WERI-Rb-1 (cell line): ENCODE results near the gene FBLN5.

ENCODE experiments used
- DNase-seq: peaks from one replicate; pipeline ENCODE4 v3.0.0-alpha.2; 2020
- H3K27ac ChIP-seq: fragments of 250-450 bp; sonication (Bioruptor Pico); 2 replicates; pipeline ENCODE4 v1.5.1; 2020; ENCODE audit warnings: mild to moderate bottlenecking, moderate library complexity
- H3K27me3 ChIP-seq: fragments of 250-450 bp; sonication (Bioruptor Pico); 2 replicates; pipeline ENCODE4 v1.5.1; 2021; ENCODE audit warnings: mild to moderate bottlenecking, low read depth, moderate library complexity; ENCODE audit not compliant: insufficient read depth, severe bottlenecking
- H3K36me3 ChIP-seq: fragments of 250-450 bp; sonication (Bioruptor Pico); 2 replicates; pipeline ENCODE4 v1.5.1; 2020; ENCODE audit warnings: mild to moderate bottlenecking, moderate library complexity
- H3K4me3 ChIP-seq: 2 replicates; pipeline ENCODE4 v1.5.1; 2011; ENCODE audit warnings: low read depth, mild to moderate bottlenecking, control low read depth, low read length
- H3K9me3 ChIP-seq: fragments of 250-450 bp; sonication (Bioruptor Pico); 2 replicates; pipeline ENCODE4 v1.5.1; 2021; ENCODE audit warnings: mild to moderate bottlenecking, moderate library complexity; ENCODE audit not compliant: severe bottlenecking
- TF ChIP-seq, protein P1 (sequence below): IDR thresholded peaks from 2 replicates; pipeline ENCODE4 v1.5.1; 2011; ENCODE audit warnings: low read depth, mild to moderate bottlenecking, control low read depth, inconsistent platforms, low read length

Gene FBLN5

DNA sequence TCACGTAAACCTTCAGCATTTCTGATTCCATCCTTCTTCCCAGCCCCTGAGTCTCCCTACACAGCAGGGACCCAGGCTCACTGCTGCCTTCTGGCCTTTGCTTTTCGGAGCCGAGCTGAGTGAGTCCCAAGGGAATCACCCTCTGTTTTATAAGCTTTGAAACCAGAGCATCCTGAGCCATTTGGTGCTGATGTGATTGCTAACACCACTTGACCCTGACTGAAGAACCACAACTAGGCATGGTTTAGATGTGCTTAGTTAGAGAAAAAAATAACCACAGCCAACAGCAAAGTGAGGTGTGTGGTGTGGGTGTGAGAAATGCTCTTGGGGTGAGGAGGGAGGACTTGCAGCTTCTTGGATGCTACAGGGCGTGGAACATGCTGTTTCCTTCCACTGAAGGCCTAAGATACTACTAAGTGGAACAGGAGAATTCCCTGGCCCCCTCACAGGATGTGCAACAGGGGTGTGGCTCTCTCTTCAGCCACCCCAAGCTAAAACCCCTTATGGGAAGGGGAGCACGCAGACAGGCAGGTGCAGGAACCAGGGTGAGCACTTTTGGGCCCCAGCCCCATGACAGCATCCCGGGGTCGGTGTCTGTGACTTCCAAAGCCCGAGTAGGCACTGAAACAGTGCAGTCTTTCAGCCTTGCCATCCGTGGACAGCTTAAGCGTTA is 80.0 kb downstream of the FBLN5 start, which contains the start of gene TC2N:
Gene TC2N (minus strand): TSS at position 221 of the 673 bp plus-strand sequence. CDS start 53,767 bp downstream, outside the sequence.
- Histone ChIP-seq H3K36me3 (no peaks in the 10 kb centered on the region), H3K27me3 (no peaks in the 10 kb centered on the region), H3K4me3 (no peak within 1 kb of the TSS), H3K27ac (no peak within 1 kb of the TSS), H3K9me3 (no peaks in the 10 kb centered on the region)
- TF ChIP-seq, protein P1, sequence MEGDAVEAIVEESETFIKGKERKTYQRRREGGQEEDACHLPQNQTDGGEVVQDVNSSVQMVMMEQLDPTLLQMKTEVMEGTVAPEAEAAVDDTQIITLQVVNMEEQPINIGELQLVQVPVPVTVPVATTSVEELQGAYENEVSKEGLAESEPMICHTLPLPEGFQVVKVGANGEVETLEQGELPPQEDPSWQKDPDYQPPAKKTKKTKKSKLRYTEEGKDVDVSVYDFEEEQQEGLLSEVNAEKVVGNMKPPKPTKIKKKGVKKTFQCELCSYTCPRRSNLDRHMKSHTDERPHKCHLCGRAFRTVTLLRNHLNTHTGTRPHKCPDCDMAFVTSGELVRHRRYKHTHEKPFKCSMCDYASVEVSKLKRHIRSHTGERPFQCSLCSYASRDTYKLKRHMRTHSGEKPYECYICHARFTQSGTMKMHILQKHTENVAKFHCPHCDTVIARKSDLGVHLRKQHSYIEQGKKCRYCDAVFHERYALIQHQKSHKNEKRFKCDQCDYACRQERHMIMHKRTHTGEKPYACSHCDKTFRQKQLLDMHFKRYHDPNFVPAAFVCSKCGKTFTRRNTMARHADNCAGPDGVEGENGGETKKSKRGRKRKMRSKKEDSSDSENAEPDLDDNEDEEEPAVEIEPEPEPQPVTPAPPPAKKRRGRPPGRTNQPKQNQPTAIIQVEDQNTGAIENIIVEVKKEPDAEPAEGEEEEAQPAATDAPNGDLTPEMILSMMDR = no peak
- no peak for DNase-seq

DNA sequence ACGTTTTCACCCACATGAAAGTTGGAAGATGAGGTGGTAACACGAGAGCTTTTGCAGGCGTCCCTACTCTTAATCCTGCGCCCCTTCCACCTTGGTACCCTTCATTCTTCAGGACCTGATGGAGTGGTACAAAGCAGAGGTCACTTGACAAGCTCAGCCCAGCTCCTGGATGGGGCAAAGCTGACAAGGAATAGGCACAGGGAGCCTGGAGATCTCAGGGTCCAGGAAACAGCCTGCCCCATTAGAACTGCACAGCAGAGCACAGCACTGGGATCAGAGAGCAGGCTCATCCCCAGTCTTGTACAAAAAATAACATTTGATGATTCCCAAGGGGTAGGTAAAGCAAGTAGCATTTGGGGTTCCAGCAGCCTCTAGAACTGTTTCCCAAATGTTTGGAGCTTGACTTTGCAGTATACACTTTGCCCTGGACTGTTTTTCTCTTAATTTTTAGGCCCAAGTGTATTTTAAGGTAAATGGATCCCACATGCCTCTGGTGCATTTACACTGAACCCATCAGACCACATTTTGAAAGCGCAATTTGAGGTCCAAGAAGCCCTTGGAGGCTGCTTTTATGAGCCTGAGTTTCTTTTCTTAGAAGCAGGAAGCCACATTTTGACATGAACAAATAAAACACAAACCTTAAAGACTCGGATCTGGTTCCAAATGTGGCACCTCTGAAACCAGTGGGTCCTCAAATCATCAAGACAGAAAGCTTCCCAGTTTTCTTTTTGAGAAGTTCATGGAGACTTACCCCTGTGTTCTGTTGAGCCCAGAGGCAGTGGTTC is 80.8 kb downstream of the FBLN5 start:
- H3K4me3 ChIP-seq = no peak overlapping the region
- H3K27me3 ChIP-seq = no peaks in the 10 kb centered on the region
- no peaks in the 10 kb centered on the region for H3K36me3 ChIP-seq
- H3K9me3 ChIP-seq = no peaks in the 10 kb centered on the region
- TF ChIP-seq, protein P1 = no peak
- DNase-seq = no peak
- H3K27ac ChIP-seq = no peak overlapping the region

DNA sequence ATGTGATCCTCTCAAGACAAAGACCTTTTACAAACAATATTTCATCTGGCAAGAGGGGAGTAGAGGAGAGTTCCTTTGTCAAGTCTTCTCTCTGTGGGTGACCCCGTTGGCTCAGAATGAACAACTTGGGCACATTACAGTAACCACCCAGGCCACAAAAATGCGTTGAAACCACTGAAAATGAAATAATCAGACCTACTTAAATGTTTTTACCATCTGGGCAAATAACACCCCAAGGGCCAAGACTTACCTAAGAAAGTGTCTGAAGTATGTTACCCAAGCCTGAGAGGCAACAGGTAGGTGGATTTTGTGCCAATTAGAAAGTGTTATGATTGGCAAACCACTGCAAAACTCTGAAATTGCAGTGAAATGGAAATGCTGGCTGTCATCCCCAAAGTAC is 81.4 kb downstream of the FBLN5 start:
- Histone ChIP-seq H3K27ac (no peak overlapping the region), H3K4me3 (no peak overlapping the region)
- TF ChIP-seq, protein P1 = no peak

DNA sequence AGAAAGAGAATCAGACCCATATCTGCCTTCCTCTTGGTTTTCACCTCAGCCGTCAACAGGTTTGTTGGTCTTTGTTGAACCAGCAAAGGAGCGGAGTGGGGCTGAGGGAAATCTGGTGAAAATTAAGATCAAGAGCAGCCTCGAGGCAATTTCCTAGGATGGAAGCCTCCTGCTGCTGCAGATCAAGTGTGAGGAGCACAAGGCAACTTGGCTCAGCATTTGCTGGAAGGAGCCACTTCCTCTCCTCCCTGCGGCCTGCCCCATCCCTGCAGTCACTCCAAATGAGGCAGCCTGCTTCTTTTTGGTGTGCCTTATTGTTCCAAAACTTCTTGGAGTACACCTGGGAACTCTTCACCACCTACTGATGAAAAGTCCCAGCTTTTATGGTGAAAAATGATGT is 85.1 kb downstream of the FBLN5 start:
- no peak overlapping the region for H3K27ac ChIP-seq

More for the DNA sequence above, 81.4 kb downstream of the FBLN5 start:
- Histone ChIP-seq H3K36me3 (no peaks in the 10 kb centered on the region), H3K27me3 (no peaks in the 10 kb centered on the region), H3K9me3 (no peaks in the 10 kb centered on the region)
- no peak for DNase-seq

DNA sequence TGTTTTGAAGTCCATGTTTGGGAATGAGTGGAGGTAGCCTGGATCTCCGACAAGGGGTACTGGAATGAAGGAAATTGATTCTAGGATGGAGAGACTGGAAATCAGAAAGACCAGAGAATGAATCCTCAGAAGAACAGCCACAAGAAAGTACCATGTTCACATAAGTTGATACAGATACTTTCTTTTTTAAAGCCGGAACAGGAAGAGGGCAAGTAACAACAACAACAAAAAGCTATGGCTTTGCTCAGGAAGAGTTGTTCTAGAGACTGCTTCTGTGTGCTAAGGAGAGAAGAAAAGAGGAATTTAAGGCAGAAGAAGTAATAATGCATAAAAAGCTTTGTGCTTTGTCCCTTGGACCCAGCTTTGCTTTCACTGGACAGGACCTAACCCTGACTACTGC is 86.4 kb downstream of the FBLN5 start:
- no peaks in the 10 kb centered on the region for H3K27me3 ChIP-seq

More for the DNA sequence above, 85.1 kb downstream of the FBLN5 start:
- H3K27me3 ChIP-seq = no peaks in the 10 kb centered on the region
- TF ChIP-seq, protein P1 = no peak
- no peaks in the 10 kb centered on the region for H3K36me3 ChIP-seq
- DNase-seq = no peak
- H3K4me3 ChIP-seq = no peak overlapping the region
- no peaks in the 10 kb centered on the region for H3K9me3 ChIP-seq

More for the DNA sequence above, 86.4 kb downstream of the FBLN5 start:
- no peak for DNase-seq
- Histone ChIP-seq H3K9me3 (no peaks in the 10 kb centered on the region), H3K27ac (no peak overlapping the region), H3K36me3 (no peaks in the 10 kb centered on the region), H3K4me3 (no peak overlapping the region)
- TF ChIP-seq, protein P1 = no peak
